Measurements from ENCODE around the gene JUNB. TPM values are rescaled to one million over a fixed set of nuclear protein-coding genes. Genes with fewer than 3 reads are reported as not detected.
A peak's percentile ranks its signal among the peaks of the same experiment; 100 is the strongest.
"Not testable (repeated sequence)": the region's sequence is repeated elsewhere in the genome, so short reads cannot be mapped to it uniquely, and the experiment has no call there.

The JUNB gene
- polyA plus RNA-seq, 4 donors: 20.1 to 50.8 (median 38.2) TPM

GRCh38 chr19:12802267-12803106, 11.2 kb downstream of the JUNB start:
- no peak for DNase-seq (ENCODE audit: low read depth in 4 of 4, low spot score in 3 of 4)

GRCh38 chr19:12804051-12804450, 12.8 kb downstream of the JUNB start:
- DNase-seq (ENCODE audit: low read depth in 4 of 4, low spot score in 3 of 4): no peak

- DNase-seq (ENCODE audit: low read depth in 4 of 4, low spot score in 3 of 4): peak in 1 of 4 donors; percentile 82
Measured at GRCh38 chr19:12806242-12807081, 15.2 kb downstream of the JUNB start, which contains the start of gene RNASEH2A. Gene RNASEH2A, plus strand, starts transcription at chr19:12806584. Its CDS starts 90 bp downstream, at chr19:12806674.

- DNase-seq (ENCODE audit: low read depth in 4 of 4, low spot score in 3 of 4): no peak
Measured at GRCh38 chr19:12815088-12815487, 23.8 kb downstream of the JUNB start.

- DNase-seq (ENCODE audit: low read depth in 4 of 4, low spot score in 3 of 4): not testable (repeated sequence)
Measured at GRCh38 chr19:12817188-12817587, 25.9 kb downstream of the JUNB start.

- not testable (repeated sequence) for DNase-seq (ENCODE audit: low read depth in 4 of 4, low spot score in 3 of 4)
Measured at GRCh38 chr19:12817810-12818209, 26.5 kb downstream of the JUNB start.

- DNase-seq (ENCODE audit: low read depth in 4 of 4, low spot score in 3 of 4): no peak
Measured at GRCh38 chr19:12821761-12822160, 30.5 kb downstream of the JUNB start.

- no peak for DNase-seq (ENCODE audit: low read depth in 4 of 4, low spot score in 3 of 4)
Measured at GRCh38 chr19:12825254-12826131, 34.2 kb downstream of the JUNB start.

GRCh38 chr19:12828494-12828893, 37.2 kb downstream of the JUNB start:
- DNase-seq (ENCODE audit: low read depth in 4 of 4, low spot score in 3 of 4): no peak

GRCh38 chr19:12833418-12833737, 42.1 kb downstream of the JUNB start:
- DNase-seq (ENCODE audit: low read depth in 4 of 4, low spot score in 3 of 4): no peak

GRCh38 chr19:12833738-12834565, 42.7 kb downstream of the JUNB start:
- no peak for DNase-seq (ENCODE audit: low read depth in 4 of 4, low spot score in 3 of 4)

GRCh38 chr19:12834566-12834943, 43.3 kb downstream of the JUNB start, which contains the start of gene RTBDN:
Gene RTBDN, minus strand, starts transcription at chr19:12834579. Its CDS starts 4,600 bp downstream, at chr19:12829979.
- DNase-seq (ENCODE audit: low read depth in 4 of 4, low spot score in 3 of 4): no peak

GRCh38 chr19:12834976-12835757, 43.9 kb downstream of the JUNB start:
- DNase-seq (ENCODE audit: low read depth in 4 of 4, low spot score in 3 of 4): no peak

GRCh38 chr19:12836529-12836863, 45.2 kb downstream of the JUNB start:
- no peak for DNase-seq (ENCODE audit: low read depth in 4 of 4, low spot score in 3 of 4)

- DNase-seq (ENCODE audit: low read depth in 4 of 4, low spot score in 3 of 4): no peak
Measured at GRCh38 chr19:12837225-12837624, 45.9 kb downstream of the JUNB start.

- no peak for DNase-seq (ENCODE audit: low read depth in 4 of 4, low spot score in 3 of 4)
Measured at GRCh38 chr19:12838182-12838885, 47.0 kb downstream of the JUNB start, which contains the start of gene MAST1. Gene MAST1, plus strand, starts transcription at chr19:12838515. Its CDS starts 58 bp downstream, at chr19:12838573.

GRCh38 chr19:12838886-12839756, 47.8 kb downstream of the JUNB start:
- DNase-seq (ENCODE audit: low read depth in 4 of 4, low spot score in 3 of 4): no peak

Measured in right renal pelvis (tissue), 4 donors.